Fibroblast of lung (primary cell): Measurements from ENCODE around the gene ARHGEF12.

ENCODE experiments used
- CTCF ChIP-seq, 2 donors: IDR thresholded peaks in 1 of 2; conservative IDR thresholded peaks in 1 of 2; 1 replicate in 1 of 2; 2 replicates in 1 of 2; pipeline ENCODE4 v1.5.1; 2011 to 2012; ENCODE audit warnings: low read length in 2 of 2, control low read depth in 1 of 2, inconsistent platforms in 1 of 2, low read depth in 1 of 2, mild to moderate bottlenecking in 1 of 2
- EZH2 ChIP-seq: IDR thresholded peaks from 2 replicates; pipeline ENCODE4 v1.5.1; 2012; ENCODE audit warnings: low read length, control low read depth, mild to moderate bottlenecking; ENCODE audit errors: missing control alignments

GRCh38 chr11:120310870-120311269 is 25.3 kb upstream of the ARHGEF12 start:
- no peak for TF ChIP-seq CTCF (conservative IDR thresholded peaks at IDR 0.05 in 1 of 2, IDR thresholded peaks at IDR 0.05 in 1 of 2; ENCODE audit: low read depth in 1 of 2, low read length in 2 of 2)
- TF ChIP-seq EZH2 = no peak
